Activated CD4-positive, alpha-beta T cell treated with anti-CD3 and anti-CD28 coated beads, Interleukin-2, amount 50 U/mL, for 48 hours (primary cell): Measurements from ENCODE around the gene GSTM4.

Source experiments
- DNase-seq, 2 experiments: peaks; one replicate each; pipeline ENCODE4 v3.0.0-alpha.2; 2020

Gene GSTM4

GRCh38 chr1:109655615-109656519 lies at the start of gene GSTM4:
Gene GSTM4, plus strand, starts transcription at chr1:109656099. Its CDS starts 291 bp downstream, at chr1:109656390.
- peak; percentile 79 to 84 for DNase-seq

DNA sequence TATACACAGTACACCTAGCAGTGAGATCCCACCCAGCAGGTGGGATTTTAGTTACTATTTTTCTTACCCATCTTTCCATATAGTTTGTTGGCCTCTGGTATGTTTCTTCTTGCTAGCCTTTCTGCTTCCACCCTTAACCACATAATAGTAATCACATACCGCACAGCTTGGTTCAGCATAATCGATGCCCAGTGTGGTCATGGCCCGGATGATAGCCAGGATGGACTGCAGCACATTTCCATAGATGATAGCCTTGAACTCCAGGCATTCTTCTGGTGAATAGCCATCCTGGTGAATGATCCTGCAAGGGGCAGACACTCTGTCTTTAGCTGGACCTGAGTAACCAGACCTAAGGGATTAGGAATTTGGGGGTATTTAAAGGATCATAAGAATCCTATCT lies 46.0 kb upstream of the GSTM4 start:
- no peak for DNase-seq

DNA sequence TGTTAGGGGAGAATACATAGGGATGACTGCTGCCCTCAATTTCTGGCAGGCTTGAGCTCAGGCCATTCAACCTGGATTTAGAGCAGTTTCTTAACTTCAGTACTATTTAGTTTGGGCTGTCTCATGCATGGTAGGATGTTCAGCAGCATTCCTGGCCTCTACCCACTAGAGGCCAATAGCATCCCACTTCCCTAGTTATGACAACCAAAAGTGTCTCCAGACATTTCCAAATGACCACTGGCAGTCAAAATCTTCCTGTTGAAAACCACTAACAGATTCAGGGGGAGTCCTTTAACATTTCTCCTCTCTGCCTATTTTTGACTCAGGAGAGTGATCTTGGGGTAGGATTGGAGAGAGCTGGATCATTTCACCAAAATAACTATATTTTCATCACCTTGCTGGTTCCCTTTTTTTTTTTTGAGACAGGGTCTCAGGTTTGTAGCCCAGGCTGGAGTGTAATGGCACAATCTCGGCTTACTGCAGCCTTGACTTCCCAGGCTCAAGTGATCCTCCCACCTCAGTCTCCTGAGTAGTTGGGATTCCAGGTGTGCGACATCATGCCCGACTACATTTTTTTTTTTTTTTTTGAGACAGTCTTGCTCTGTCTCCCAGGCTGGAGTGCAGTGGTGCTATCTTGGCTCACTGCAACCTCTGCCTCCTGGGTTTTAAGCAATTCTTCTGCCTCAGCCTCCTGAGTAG lies 45.1 kb upstream of the GSTM4 start:
- DNase-seq: no peak

DNA sequence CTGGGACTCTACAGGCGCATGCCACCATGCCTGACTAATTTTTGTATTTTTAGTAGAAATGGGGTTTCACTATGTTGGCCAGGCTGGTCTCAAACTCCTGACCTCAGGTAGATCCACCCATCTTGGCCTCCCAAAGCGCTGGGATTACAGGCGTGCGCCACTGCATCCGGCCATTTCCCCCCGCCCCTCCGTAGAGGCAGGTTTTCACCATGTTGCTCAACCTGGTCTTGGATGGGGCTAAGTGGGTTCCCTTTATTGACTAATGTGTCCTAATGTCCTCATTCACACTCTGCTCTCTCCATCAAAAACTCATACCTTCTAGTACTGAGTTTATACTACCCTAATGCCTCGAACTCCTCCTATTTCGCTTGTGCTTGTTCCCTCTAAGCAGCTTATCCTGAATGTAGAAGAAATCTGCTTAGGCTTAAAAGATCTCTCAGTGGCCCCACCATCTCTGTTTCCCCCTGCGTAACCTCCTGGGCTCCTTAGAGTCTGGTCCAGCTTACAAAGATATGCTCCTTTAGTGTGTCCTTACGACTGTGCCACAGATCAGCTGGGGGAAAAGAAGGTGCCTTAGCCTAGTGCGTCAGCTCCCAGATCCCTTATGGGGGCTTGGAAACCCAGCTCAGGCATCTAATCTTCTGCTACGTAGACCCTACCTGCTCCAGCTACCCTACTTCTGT lies 44.5 kb upstream of the GSTM4 start:
- DNase-seq: no peak

- DNase-seq: no peak
These were observed 42.3 kb upstream of the GSTM4 start for GRCh38 chr1:109613361-109614147.

DNA sequence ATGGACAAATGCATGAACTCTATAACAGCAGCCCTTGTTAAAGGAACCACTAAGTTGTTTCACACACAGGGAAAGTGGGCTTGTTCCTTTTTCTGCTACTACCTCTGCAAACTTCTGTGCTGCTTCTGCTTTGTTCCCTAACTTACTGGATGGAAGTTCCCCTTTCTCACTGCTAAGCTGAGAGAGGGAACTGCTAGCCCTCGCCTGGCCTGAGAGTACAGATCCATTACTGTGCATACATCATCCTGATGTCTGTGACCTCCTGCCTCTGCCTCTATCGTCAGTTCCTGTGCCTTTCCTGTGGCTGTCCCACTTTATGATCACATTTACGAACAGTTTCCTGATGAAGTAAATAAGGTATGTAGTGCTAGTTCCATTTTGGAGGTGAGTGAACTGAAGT lies 40.0 kb upstream of the GSTM4 start:
- no peak for DNase-seq

GRCh38 chr1:109616391-109616790 lies 39.5 kb upstream of the GSTM4 start:
- no peak for DNase-seq

GRCh38 chr1:109617291-109617801 lies 38.6 kb upstream of the GSTM4 start:
- DNase-seq: no peak

DNA sequence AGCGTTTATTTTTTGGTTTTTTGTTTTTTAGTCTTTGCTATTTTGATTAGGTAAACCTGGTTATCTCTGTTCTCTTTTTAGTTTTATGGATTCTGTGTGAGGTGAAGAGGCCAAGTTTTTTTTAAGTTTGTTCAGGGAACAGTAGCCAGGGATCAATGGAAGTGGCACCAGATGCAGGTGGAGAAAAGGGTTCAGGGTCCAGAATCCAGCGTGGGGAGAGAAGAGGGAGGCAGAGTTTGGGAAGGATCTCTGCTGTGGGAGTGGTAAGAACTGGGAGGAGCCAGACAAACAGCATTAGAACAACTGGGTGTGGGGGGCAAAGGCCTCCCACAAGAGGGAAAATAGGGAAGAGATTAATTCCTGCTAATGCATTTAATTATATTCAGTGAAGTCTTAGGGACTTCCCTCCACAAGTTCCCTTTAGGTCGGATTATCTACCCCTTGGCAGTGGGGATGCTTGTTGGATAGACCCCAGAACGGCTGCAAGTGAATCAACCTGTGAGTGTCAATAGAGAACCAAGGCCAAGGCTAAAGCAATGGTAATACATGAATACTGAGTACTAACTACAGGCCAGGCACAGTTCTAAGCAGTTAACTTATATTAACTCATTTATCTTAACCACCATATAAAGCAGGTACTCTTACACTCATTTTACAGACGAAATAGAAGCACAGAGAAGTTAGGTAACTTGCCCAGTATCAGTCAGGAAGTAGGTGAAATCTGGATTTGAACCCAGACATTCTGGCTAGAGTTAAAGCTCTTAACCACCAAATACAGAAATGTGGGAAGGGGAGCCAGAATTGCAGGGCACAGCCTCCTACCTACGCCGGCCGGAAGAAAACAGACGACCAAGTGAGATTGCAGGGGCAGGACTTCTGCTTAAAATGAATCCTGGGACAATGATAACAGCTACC lies 37.0 kb upstream of the GSTM4 start:
- no peak for DNase-seq

- peak; percentile 78 to 80 for DNase-seq
These were observed 36.1 kb upstream of the GSTM4 start, which contains the start of the genes AMPD2 and GNAT2 for GRCh38 chr1:109619576-109620400. Gene AMPD2, plus strand, starts transcription at chr1:109619837. Its CDS starts 1,339 bp downstream, at chr1:109621176. Gene GNAT2, minus strand, starts transcription at chr1:109619616. Its CDS starts 6,746 bp downstream, at chr1:109612870.

- no peak for DNase-seq
These were observed 35.5 kb upstream of the GSTM4 start for GRCh38 chr1:109620401-109620791.

GRCh38 chr1:109620841-109621286 lies 35.0 kb upstream of the GSTM4 start:
- peak; percentile 98 to 99 for DNase-seq

- no peak for DNase-seq
These were observed 34.3 kb upstream of the GSTM4 start for GRCh38 chr1:109621379-109622136.

DNA sequence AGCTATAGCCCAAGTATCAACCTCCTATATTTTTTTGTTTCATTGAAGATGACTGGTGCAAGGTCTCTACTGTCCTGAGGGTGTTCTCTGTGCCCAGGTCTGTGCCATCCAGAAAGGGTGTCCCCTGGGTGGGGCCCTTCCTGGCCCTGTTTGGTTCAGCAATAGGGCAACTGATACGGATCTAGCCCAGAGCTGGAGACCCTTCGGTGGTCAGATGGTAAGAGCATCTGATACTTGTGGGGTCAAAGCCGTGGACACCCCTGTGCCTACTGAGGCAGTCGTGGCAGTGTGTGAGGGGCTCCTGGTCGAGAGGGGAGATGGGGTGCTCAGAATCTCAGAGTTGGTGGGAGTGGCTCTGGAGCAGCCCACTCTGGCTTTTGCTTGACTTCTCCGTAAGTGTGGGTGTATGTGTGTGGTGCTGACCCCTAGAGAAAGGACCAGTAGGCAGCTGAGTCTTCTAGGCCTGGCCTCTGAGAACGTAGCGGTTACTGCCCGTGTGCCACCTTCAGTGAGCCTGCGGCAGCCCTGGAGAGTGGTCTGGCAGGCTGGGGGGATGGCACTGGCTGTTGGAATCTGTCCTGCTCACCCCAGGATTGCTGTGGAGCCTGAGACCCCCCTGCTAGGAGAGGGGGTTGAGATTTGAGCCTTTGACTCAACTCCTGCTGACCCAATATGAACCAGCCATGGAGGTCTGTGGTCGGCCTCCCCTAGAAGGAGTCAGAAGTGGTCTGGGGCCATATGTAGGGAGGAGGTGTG lies 33.6 kb upstream of the GSTM4 start:
- no peak for DNase-seq

GRCh38 chr1:109622895-109623294 lies 33.0 kb upstream of the GSTM4 start:
- no peak for DNase-seq

GRCh38 chr1:109623601-109624161 lies 32.2 kb upstream of the GSTM4 start:
- DNase-seq: no peak

- DNase-seq: no peak
These were observed 31.5 kb upstream of the GSTM4 start for GRCh38 chr1:109624201-109625010.
